Activated CD8-positive, alpha-beta memory T cell treated with anti-CD3 and anti-CD28 coated beads for 24 hours (primary cell): Measurements from ENCODE around the gene ZNF611.
"Not testable (repeated sequence)": the region's sequence is repeated elsewhere in the genome, so short reads cannot be mapped to it uniquely, and the experiment has no call there.

Source experiments
- DNase-seq: peaks from one replicate; pipeline ENCODE4 v3.0.0-alpha.2; 2020

ZNF611 gene

GRCh38 chr19:52734893-52735661, at the start of gene ZNF611:
ZNF611 (minus strand) TSS chr19:52735044; CDS start chr19:52715894, 19,150 bp downstream.
- peak; percentile 100 for DNase-seq

GRCh38 chr19:52782864-52783263, 48.0 kb upstream of the ZNF611 start:
- not testable (repeated sequence) for DNase-seq

- DNase-seq: peak; percentile 71
These were observed 44.0 kb upstream of the ZNF611 start for GRCh38 chr19:52778811-52779210.

- not testable (repeated sequence) for DNase-seq
These were observed 21.6 kb upstream of the ZNF611 start for GRCh38 chr19:52756447-52756846.

GRCh38 chr19:52749780-52750179, 14.9 kb upstream of the ZNF611 start:
- no peak for DNase-seq

GRCh38 chr19:52748336-52748950, 13.6 kb upstream of the ZNF611 start:
- no peak for DNase-seq

GRCh38 chr19:52745919-52746318, 11.1 kb upstream of the ZNF611 start:
- not testable (repeated sequence) for DNase-seq

- no peak for DNase-seq
These were observed 8.2 kb upstream of the ZNF611 start for GRCh38 chr19:52743091-52743490.

GRCh38 chr19:52742516-52742915, 7.7 kb upstream of the ZNF611 start:
- no peak for DNase-seq

- no peak for DNase-seq
These were observed 7.2 kb upstream of the ZNF611 start for GRCh38 chr19:52741951-52742485.

- not testable (repeated sequence) for DNase-seq
These were observed 6.5 kb upstream of the ZNF611 start for GRCh38 chr19:52741371-52741770.

GRCh38 chr19:52739576-52739975, 4.7 kb upstream of the ZNF611 start:
- no peak for DNase-seq

- DNase-seq: no peak
These were observed 890 bp upstream of the ZNF611 start for GRCh38 chr19:52735734-52736133.

- DNase-seq: no peak
These were observed 432 bp downstream of the ZNF611 start for GRCh38 chr19:52734331-52734892.

- DNase-seq: not testable (repeated sequence)
These were observed 8.8 kb downstream of the ZNF611 start for GRCh38 chr19:52726051-52726450.

- no peak for DNase-seq
These were observed 9.3 kb downstream of the ZNF611 start for GRCh38 chr19:52725528-52725961.

- DNase-seq: no peak
These were observed 9.9 kb downstream of the ZNF611 start for GRCh38 chr19:52724701-52725514.

GRCh38 chr19:52723907-52724598, 10.8 kb downstream of the ZNF611 start:
- not testable (repeated sequence) for DNase-seq

- no peak for DNase-seq
These were observed 12.5 kb downstream of the ZNF611 start for GRCh38 chr19:52722062-52723003.

- not testable (repeated sequence) for DNase-seq
These were observed 14.3 kb downstream of the ZNF611 start for GRCh38 chr19:52720541-52720940.

GRCh38 chr19:52716522-52716921, 18.3 kb downstream of the ZNF611 start:
- no peak for DNase-seq
